Liver (tissue), 9 donors: ENCODE data around the gene TNS1. TPM values are rescaled to one million over a fixed set of nuclear protein-coding genes. Genes with fewer than 3 reads are reported as not detected.

Experiments used
- DNase-seq: peaks from one replicate; pipeline ENCODE4 v3.0.0-alpha.2; 2017; ENCODE audit warnings: low spot score
- H3K27ac ChIP-seq, 2 donors: one replicate each; pipeline ENCODE4 v1.7.0; 2013; ENCODE audit warnings: inconsistent platforms in 2 of 2, low read length in 2 of 2, control low read depth in 1 of 2, low read depth in 1 of 2, mild to moderate bottlenecking in 1 of 2
- H3K27me3 ChIP-seq, 4 donors: one replicate each; pipeline versions ENCODE4 v1.6.1 to v1.7.0; 2013; ENCODE audit warnings: low read length in 3 of 4, inconsistent platforms in 1 of 4, mild to moderate bottlenecking in 1 of 4, moderate library complexity in 1 of 4; ENCODE audit not compliant: control insufficient read depth in 4 of 4, insufficient read depth in 4 of 4
- H3K36me3 ChIP-seq, 4 donors: one replicate each; pipeline versions ENCODE4 v1.6.1 to v1.7.0; 2013; ENCODE audit warnings: low read length in 3 of 4, mild to moderate bottlenecking in 3 of 4, low read depth in 1 of 4, moderate library complexity in 1 of 4; ENCODE audit not compliant: control insufficient read depth in 4 of 4, insufficient read depth in 3 of 4
- H3K4me1 ChIP-seq, 4 donors: one replicate each; pipeline versions ENCODE4 v1.6.1 to v1.7.0; 2013; ENCODE audit warnings: low read length in 3 of 4, mild to moderate bottlenecking in 3 of 4, moderate library complexity in 1 of 4; ENCODE audit not compliant: control insufficient read depth in 4 of 4, insufficient read depth in 4 of 4
- H3K4me3 ChIP-seq, 3 donors: one replicate each; pipeline versions ENCODE4 v1.6.1 to v1.7.0; 2013; ENCODE audit warnings: low read length in 3 of 3, control low read depth in 1 of 3, low read depth in 1 of 3, mild to moderate bottlenecking in 1 of 3
- H3K9ac ChIP-seq, 2 donors: one replicate each; pipeline ENCODE4 v1.7.0; 2013; ENCODE audit warnings: low read length in 2 of 2, mild to moderate bottlenecking in 2 of 2, moderate library complexity in 2 of 2, control low read depth in 1 of 2, low read depth in 1 of 2
- H3K9me3 ChIP-seq, 4 donors: one replicate each; pipeline versions ENCODE4 v1.6.1 to v1.7.0; 2013; ENCODE audit warnings: low read length in 3 of 4; ENCODE audit not compliant: control insufficient read depth in 4 of 4
- EGR1 ChIP-seq, 2 donors: IDR thresholded peaks; 2 replicates each; pipeline ENCODE4 v1.6.1; 2016 to 2018; ENCODE audit warnings: antibody characterized with exemption in 2 of 2, low read depth in 2 of 2
- FOXA1 ChIP-seq: IDR thresholded peaks from 2 replicates; pipeline ENCODE4 v1.6.1; 2016; ENCODE audit warnings: antibody characterized with exemption
- FOXA2 ChIP-seq: IDR thresholded peaks from 2 replicates; pipeline ENCODE4 v1.6.1; 2016; ENCODE audit warnings: antibody characterized with exemption
- GABPA ChIP-seq, 2 donors: IDR thresholded peaks in 1 of 2; conservative IDR thresholded peaks in 1 of 2; 2 replicates each; pipeline ENCODE4 v1.6.1; 2016; ENCODE audit warnings: antibody characterized with exemption in 2 of 2, mild to moderate bottlenecking in 1 of 2, moderate library complexity in 1 of 2
- HNF4A ChIP-seq, 2 donors: conservative IDR thresholded peaks; 2 replicates each; pipeline ENCODE4 v1.6.1; 2016; ENCODE audit warnings: antibody characterized with exemption in 2 of 2, mild to moderate bottlenecking in 2 of 2
- HNF4G ChIP-seq: IDR thresholded peaks from 2 replicates; pipeline ENCODE4 v1.6.1; 2016; ENCODE audit warnings: antibody characterized with exemption
- JUND ChIP-seq, 2 donors: IDR thresholded peaks; 2 replicates each; pipeline ENCODE4 v1.6.1; 2016; ENCODE audit warnings: antibody characterized with exemption in 2 of 2
- NR2F2 ChIP-seq: IDR thresholded peaks from 2 replicates; pipeline ENCODE4 v1.6.1; 2016; ENCODE audit warnings: antibody characterized with exemption
- RAD21 ChIP-seq, 2 donors: IDR thresholded peaks; 2 replicates each; pipeline ENCODE4 v1.6.1; 2016; ENCODE audit warnings: antibody characterized with exemption in 2 of 2, mild to moderate bottlenecking in 2 of 2
- RXRA ChIP-seq, 2 donors: IDR thresholded peaks; 2 replicates each; pipeline ENCODE4 v1.6.1; 2017 to 2018; ENCODE audit warnings: antibody characterized with exemption in 2 of 2, mild to moderate bottlenecking in 1 of 2
- SP1 ChIP-seq: IDR thresholded peaks from 2 replicates; pipeline ENCODE4 v1.6.1; 2018; ENCODE audit warnings: antibody characterized with exemption, mild to moderate bottlenecking
- TAF1 ChIP-seq: conservative IDR thresholded peaks from 2 replicates; pipeline ENCODE4 v1.6.1; 2016; ENCODE audit warnings: antibody characterized with exemption, mild to moderate bottlenecking
- YY1 ChIP-seq: IDR thresholded peaks from 2 replicates; pipeline ENCODE4 v1.6.1; 2016; ENCODE audit warnings: antibody characterized with exemption, mild to moderate bottlenecking
- WGBS: extraction: QIAGEN DNeasy Blood & Tissue Kit; methylation state at CpG from one replicate; pipeline ENCODE4 v1.1.7; 2013; 5-methylcytosine and 5-hydroxymethylcytosine counted together
- polyA plus RNA-seq, 2 donors: library from polyadenylated mRNA; stranded (reverse) in 1 of 2; unstranded in 1 of 2; fragments of 200-250 nt in 1 of 2; fragments of >200 nt in 1 of 2; fragmentation: Nextera tagmentation in 1 of 2; extraction: Ambion mirVana in 1 of 2; gene quantifications; one replicate each; pipeline versions ENCODE4 v1.2.1 to v1.2.3, GENCODE V29; 2013 to 2015
- total RNA-seq, 2 donors: library from RNA; depleted of rRNA; stranded (reverse); fragments of >200 nt; gene quantifications; one replicate each; pipeline ENCODE4 v1.2.3, GENCODE V29; 2014
- TF ChIP-seq, protein P1 (sequence below): IDR thresholded peaks from 2 replicates; pipeline ENCODE4 v1.6.1; 2016; ENCODE audit warnings: antibody characterized with exemption
- TF ChIP-seq, protein P2 (sequence below): IDR thresholded peaks from 2 replicates; pipeline ENCODE4 v1.6.1; 2016; ENCODE audit warnings: antibody characterized with exemption
- TF ChIP-seq, protein P3 (sequence below): IDR thresholded peaks from 2 replicates; pipeline ENCODE4 v1.6.1; 2016; ENCODE audit warnings: antibody characterized with exemption
- TF ChIP-seq, protein P4 (sequence below): fragments of 150-350 bp; IDR thresholded peaks from 2 replicates; pipeline ENCODE4 v1.5.1; 2017; ENCODE audit warnings: improper control_type of control experiment, low read depth, low read length; ENCODE audit not compliant: missing input control
- TF ChIP-seq, protein P5 (sequence below): IDR thresholded peaks from 2 replicates; pipeline ENCODE4 v1.6.1; 2016; ENCODE audit warnings: antibody characterized with exemption, mild to moderate bottlenecking
- donor health status: healthy.
- donor health status: healthy.
- donor health status: healthy.
- donor health status: healthy.
- donor health status: healthy.

The TNS1 gene
- total and polyA plus RNA-seq, 4 donors = 16.3 to 128 (median 57.3) TPM

DNA sequence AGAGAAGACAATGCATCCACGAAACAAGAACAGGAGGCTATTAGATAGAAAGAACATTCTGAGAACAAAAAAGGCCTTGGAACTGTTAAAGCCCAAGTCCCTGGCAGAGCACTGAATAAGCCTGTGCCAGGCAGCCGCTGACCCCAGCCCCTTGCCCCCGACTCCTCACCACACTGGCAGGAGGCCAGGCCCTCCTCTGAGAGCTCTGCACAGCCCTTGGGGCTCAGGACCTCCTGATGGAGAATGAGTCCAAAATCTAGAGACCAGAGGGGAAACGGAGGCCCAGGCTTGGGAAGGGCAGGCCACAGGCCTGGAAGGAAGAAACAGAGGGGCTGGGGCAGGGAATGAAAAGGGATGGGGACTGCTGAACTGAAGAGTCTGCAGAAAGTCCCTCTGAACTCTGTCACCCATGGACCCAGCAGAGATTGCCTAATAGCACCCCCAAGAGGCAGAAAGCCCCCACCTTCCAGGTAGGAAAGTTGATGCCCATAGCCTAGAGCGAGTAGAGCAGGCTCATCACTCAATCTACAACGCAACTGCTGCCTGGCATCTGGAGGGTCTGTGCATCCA is 18.3 kb upstream of the TNS1 start:
- H3K9ac ChIP-seq = no peak overlapping the region
- no peak overlapping the region for H3K4me3 ChIP-seq
- H3K36me3 ChIP-seq = no peaks in the 10 kb centered on the region
- no peak for DNase-seq
- no peaks in the 10 kb centered on the region for H3K27me3 ChIP-seq
- H3K4me1 ChIP-seq = peaks cover 0 to 10% (median 5%) of the 10 kb centered on the region in 4 donors
- 88% methylated on average over 6 of the region's 6 CpGs for WGBS
- H3K27ac ChIP-seq = no peak overlapping the region
- no peaks in the 10 kb centered on the region for H3K9me3 ChIP-seq
- TF ChIP-seq SP1 (no peak), YY1 (no peak), RXRA (IDR thresholded peaks at IDR 0.05) (no peak), FOXA2 (no peak), EGR1 (IDR thresholded peaks at IDR 0.05; ENCODE audit: low read depth in 2 of 2) (no peak), NR2F2 (no peak), HNF4G (no peak), FOXA1 (no peak), TAF1 (no peak), JUND (IDR thresholded peaks at IDR 0.05) (no peak), GABPA (IDR thresholded peaks at IDR 0.05 in 1 of 2, conservative IDR thresholded peaks at IDR 0.05 in 1 of 2) (no peak), RAD21 (IDR thresholded peaks at IDR 0.05) (no peak), HNF4A (conservative IDR thresholded peaks at IDR 0.05) (no peak)
- TF ChIP-seq, protein P1, sequence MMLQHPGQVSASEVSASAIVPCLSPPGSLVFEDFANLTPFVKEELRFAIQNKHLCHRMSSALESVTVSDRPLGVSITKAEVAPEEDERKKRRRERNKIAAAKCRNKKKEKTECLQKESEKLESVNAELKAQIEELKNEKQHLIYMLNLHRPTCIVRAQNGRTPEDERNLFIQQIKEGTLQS = no peak
- TF ChIP-seq, protein P2, sequence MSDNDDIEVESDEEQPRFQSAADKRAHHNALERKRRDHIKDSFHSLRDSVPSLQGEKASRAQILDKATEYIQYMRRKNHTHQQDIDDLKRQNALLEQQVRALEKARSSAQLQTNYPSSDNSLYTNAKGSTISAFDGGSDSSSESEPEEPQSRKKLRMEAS = no peak
- TF ChIP-seq, protein P3, sequence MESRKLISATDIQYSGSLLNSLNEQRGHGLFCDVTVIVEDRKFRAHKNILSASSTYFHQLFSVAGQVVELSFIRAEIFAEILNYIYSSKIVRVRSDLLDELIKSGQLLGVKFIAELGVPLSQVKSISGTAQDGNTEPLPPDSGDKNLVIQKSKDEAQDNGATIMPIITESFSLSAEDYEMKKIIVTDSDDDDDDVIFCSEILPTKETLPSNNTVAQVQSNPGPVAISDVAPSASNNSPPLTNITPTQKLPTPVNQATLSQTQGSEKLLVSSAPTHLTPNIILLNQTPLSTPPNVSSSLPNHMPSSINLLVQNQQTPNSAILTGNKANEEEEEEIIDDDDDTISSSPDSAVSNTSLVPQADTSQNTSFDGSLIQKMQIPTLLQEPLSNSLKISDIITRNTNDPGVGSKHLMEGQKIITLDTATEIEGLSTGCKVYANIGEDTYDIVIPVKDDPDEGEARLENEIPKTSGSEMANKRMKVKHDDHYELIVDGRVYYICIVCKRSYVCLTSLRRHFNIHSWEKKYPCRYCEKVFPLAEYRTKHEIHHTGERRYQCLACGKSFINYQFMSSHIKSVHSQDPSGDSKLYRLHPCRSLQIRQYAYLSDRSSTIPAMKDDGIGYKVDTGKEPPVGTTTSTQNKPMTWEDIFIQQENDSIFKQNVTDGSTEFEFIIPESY = no peak
- TF ChIP-seq, protein P4, sequence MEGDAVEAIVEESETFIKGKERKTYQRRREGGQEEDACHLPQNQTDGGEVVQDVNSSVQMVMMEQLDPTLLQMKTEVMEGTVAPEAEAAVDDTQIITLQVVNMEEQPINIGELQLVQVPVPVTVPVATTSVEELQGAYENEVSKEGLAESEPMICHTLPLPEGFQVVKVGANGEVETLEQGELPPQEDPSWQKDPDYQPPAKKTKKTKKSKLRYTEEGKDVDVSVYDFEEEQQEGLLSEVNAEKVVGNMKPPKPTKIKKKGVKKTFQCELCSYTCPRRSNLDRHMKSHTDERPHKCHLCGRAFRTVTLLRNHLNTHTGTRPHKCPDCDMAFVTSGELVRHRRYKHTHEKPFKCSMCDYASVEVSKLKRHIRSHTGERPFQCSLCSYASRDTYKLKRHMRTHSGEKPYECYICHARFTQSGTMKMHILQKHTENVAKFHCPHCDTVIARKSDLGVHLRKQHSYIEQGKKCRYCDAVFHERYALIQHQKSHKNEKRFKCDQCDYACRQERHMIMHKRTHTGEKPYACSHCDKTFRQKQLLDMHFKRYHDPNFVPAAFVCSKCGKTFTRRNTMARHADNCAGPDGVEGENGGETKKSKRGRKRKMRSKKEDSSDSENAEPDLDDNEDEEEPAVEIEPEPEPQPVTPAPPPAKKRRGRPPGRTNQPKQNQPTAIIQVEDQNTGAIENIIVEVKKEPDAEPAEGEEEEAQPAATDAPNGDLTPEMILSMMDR = no peak
- TF ChIP-seq, protein P5, sequence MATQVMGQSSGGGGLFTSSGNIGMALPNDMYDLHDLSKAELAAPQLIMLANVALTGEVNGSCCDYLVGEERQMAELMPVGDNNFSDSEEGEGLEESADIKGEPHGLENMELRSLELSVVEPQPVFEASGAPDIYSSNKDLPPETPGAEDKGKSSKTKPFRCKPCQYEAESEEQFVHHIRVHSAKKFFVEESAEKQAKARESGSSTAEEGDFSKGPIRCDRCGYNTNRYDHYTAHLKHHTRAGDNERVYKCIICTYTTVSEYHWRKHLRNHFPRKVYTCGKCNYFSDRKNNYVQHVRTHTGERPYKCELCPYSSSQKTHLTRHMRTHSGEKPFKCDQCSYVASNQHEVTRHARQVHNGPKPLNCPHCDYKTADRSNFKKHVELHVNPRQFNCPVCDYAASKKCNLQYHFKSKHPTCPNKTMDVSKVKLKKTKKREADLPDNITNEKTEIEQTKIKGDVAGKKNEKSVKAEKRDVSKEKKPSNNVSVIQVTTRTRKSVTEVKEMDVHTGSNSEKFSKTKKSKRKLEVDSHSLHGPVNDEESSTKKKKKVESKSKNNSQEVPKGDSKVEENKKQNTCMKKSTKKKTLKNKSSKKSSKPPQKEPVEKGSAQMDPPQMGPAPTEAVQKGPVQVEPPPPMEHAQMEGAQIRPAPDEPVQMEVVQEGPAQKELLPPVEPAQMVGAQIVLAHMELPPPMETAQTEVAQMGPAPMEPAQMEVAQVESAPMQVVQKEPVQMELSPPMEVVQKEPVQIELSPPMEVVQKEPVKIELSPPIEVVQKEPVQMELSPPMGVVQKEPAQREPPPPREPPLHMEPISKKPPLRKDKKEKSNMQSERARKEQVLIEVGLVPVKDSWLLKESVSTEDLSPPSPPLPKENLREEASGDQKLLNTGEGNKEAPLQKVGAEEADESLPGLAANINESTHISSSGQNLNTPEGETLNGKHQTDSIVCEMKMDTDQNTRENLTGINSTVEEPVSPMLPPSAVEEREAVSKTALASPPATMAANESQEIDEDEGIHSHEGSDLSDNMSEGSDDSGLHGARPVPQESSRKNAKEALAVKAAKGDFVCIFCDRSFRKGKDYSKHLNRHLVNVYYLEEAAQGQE = no peak
